HFFc6 (cell line): Measurements from ENCODE around the gene STXBP1. TPM values are rescaled to one million over a fixed set of nuclear protein-coding genes. Genes with fewer than 3 reads are reported as not detected.

ENCODE experiments used
- DNase-seq: peaks from one replicate; pipeline ENCODE4 v3.0.0-alpha.2; 2018
- H3K27ac Mint-ChIP-seq: 2 replicates; pipeline ENCODE4 v1.8.0; 2020; ENCODE audit warnings: mild to moderate bottlenecking, mixed read lengths
- H3K27me3 Mint-ChIP-seq: 2 replicates; pipeline ENCODE4 v1.8.0; 2021; ENCODE audit warnings: mild to moderate bottlenecking, moderate library complexity, mixed read lengths; ENCODE audit not compliant: insufficient read depth
- H3K36me3 Mint-ChIP-seq: 2 replicates; pipeline ENCODE4 v1.8.0; 2021; ENCODE audit warnings: low read depth, mixed read lengths
- H3K4me1 Mint-ChIP-seq: 2 replicates; pipeline ENCODE4 v1.8.0; 2020; ENCODE audit warnings: low read depth, mixed read lengths
- H3K4me3 Mint-ChIP-seq: 2 replicates; pipeline ENCODE4 v1.8.0; 2020; ENCODE audit warnings: mild to moderate bottlenecking, moderate library complexity, mixed read lengths
- H3K9me3 Mint-ChIP-seq: 2 replicates; pipeline ENCODE4 v1.8.0; 2020; ENCODE audit warnings: mild to moderate bottlenecking, mixed read lengths
- total RNA-seq, 6 experiments: library from RNA; stranded (reverse); fragmentation: NEBNext Ultra II Directional; extraction: Animal tissue kit (Norgen Biotek cat#: 25700); gene quantifications; 2 replicates in 1 of 6; 3 replicates in 5 of 6; pipeline ENCODE4 v1.2.3, GENCODE V29; 2021
- TF ChIP-seq, protein P1 (sequence below): fragments of 200-600 bp; sonication (generic); IDR thresholded peaks from 2 replicates; pipeline ENCODE4 v1.5.0; 2021; ENCODE audit warnings: antibody characterized with exemption, mild to moderate bottlenecking

The STXBP1 gene
- total RNA-seq, 6 experiments from 2014 or later = 61.9 to 90.7 (median 73.6) TPM

DNA sequence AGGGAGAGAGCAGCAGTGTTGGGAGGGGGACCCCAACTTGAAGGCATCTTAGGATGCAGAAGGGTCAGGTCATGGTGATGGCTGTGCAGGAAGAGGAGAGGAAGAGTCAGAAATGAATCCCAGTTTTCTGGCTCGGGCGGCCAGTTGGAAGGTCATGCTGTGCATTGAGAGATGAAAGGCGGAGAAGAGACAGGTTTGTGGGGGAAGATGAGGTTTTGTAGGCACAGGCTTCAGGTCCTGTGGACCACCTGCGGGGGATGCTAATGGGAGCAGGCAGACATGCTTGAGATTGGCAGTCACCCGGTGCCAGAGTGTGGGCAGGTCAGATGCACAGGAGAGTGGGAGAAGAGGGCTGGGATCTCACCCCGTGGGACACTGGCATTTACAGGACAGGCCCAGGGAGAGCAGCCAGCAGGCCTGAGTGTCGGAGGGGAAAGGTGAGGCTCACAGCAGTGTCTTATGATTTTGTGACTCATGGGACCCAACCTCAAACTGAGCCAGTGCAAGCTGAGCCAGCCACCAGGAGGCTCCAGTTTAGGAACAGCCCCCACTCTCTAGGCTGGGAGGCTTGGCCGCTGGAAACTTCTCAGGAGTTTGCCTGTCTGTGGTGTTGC lies 17.5 kb downstream of the STXBP1 start:
- H3K4me1 Mint-ChIP-seq = no peaks in the 10 kb centered on the region
- H3K4me3 Mint-ChIP-seq = no peak overlapping the region
- H3K27me3 Mint-ChIP-seq = no peaks in the 10 kb centered on the region
- TF ChIP-seq, protein P1, sequence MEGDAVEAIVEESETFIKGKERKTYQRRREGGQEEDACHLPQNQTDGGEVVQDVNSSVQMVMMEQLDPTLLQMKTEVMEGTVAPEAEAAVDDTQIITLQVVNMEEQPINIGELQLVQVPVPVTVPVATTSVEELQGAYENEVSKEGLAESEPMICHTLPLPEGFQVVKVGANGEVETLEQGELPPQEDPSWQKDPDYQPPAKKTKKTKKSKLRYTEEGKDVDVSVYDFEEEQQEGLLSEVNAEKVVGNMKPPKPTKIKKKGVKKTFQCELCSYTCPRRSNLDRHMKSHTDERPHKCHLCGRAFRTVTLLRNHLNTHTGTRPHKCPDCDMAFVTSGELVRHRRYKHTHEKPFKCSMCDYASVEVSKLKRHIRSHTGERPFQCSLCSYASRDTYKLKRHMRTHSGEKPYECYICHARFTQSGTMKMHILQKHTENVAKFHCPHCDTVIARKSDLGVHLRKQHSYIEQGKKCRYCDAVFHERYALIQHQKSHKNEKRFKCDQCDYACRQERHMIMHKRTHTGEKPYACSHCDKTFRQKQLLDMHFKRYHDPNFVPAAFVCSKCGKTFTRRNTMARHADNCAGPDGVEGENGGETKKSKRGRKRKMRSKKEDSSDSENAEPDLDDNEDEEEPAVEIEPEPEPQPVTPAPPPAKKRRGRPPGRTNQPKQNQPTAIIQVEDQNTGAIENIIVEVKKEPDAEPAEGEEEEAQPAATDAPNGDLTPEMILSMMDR = peak; percentile 14; the same call in 1 of the 2 replicates
- H3K36me3 Mint-ChIP-seq = no peaks in the 10 kb centered on the region
- no peak for DNase-seq
- H3K9me3 Mint-ChIP-seq = no peaks in the 10 kb centered on the region
- H3K27ac Mint-ChIP-seq = no peak overlapping the region

DNA sequence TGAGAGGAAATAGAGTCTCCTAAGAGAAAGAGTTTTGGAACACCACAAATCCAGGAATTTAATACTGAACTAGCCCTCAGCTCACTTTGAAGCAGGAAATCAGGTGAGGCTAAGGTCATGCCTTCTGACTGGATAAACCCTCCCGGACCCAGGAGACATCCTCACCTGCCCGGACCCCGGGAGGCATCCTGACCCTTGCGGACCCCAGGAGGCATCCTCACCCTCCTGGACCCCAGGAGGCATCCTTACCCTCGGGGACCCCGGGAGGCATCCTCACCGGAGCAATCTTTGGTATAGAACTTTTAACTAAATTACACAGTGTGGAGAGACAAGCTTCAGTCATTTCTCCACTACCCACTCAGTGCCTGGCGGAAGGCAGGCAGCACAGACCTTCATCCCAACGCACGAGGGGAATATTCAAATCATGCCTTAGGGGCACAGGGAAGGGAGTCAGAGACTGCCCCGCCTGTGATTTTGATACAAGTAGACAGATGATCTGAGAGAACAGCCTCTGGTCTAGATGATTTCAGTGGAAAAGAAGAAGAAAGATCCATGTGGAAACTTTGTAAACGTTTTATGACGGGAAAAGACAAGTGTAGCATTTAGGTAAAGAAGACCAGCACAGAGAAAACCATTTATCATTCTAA lies 21.3 kb downstream of the STXBP1 start:
- peaks cover 9% of the 10 kb centered on the region for H3K4me1 Mint-ChIP-seq
- H3K4me3 Mint-ChIP-seq = no peak overlapping the region
- no peak for DNase-seq
- no peak overlapping the region for H3K27ac Mint-ChIP-seq
- no peaks in the 10 kb centered on the region for H3K27me3 Mint-ChIP-seq
- no peaks in the 10 kb centered on the region for H3K36me3 Mint-ChIP-seq
- H3K9me3 Mint-ChIP-seq = no peaks in the 10 kb centered on the region
- TF ChIP-seq, protein P1 = no peak

DNA sequence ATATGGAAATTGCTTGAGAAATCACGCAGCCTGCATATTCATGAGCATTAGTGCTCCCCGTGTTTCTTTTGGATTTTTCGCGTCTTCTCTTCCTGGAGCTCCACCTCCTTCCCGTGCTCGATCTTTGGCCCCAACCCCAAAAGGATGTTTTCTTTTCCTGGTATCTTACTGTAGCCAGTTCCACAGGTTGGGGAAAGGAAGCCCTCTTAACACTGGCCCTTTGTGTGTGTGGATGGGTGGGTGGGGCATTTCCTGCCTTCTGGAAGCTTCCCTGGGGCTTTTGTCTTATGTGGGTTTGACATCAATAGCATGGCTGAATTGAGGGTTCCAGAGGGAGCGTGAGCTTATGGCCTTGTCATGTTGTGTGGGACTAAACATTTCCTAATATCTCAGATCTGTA lies 21.9 kb downstream of the STXBP1 start:
- TF ChIP-seq, protein P1 = no peak
- H3K9me3 Mint-ChIP-seq = no peaks in the 10 kb centered on the region
- H3K36me3 Mint-ChIP-seq = no peaks in the 10 kb centered on the region
- peaks cover 9% of the 10 kb centered on the region for H3K4me1 Mint-ChIP-seq
- DNase-seq = no peak
- no peak overlapping the region for H3K4me3 Mint-ChIP-seq
- H3K27me3 Mint-ChIP-seq = no peaks in the 10 kb centered on the region
- H3K27ac Mint-ChIP-seq = no peak overlapping the region

DNA sequence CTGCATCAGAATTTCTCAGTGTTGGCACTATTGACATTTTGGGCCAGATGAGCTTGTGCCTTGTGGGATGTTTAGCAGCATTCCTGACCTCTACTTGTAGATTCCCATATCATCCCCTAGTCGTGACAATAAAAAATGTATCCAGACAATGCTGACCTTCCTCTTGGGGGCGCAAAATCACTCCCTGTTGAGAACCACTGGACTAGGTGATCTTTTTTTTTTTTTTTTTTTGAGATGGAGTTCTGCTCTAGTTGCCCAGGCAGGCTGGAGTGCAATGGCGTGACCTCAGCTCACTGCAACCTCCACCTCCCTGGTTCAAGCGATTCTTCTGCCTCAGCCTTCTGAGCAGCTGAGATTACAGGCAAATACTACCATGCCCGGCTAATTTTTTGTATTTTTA lies 22.6 kb downstream of the STXBP1 start:
- Mint-ChIP-seq H3K4me1 (peaks cover 9% of the 10 kb centered on the region), H3K27ac (no peak overlapping the region), H3K36me3 (no peaks in the 10 kb centered on the region), H3K27me3 (no peaks in the 10 kb centered on the region), H3K9me3 (no peaks in the 10 kb centered on the region), H3K4me3 (no peak overlapping the region)
- TF ChIP-seq, protein P1 = peak; percentile 33; the same call in 1 of the 2 replicates
- DNase-seq = no peak

DNA sequence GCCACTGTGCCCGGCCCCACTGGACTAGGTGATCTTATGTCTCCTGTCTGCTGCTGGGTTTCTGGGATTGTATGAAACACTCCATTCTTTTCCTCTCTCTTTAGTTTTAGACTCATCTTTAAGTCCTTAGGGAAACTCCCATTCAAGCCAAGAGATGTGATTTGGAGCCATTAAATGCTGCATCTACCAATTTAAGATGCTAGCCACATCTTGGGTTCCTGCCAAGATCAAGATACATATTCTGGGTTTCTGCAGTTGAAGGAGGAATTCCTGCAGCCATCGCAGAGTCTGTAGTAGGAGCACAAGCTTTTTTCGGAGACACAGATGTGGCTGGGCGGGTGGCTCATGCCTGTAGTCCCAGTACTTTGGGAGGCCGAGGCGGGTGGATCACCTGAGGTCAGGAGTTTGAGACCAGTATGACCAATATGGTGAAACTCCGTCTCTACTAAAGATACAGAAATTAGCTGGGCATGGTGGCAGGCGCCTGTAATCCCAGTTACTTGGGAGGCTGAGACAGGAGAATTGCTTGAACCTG lies 23.2 kb downstream of the STXBP1 start:
- DNase-seq = no peak

More for the DNA sequence above, 23.2 kb downstream of the STXBP1 start:
- H3K36me3 Mint-ChIP-seq = no peaks in the 10 kb centered on the region
- no peak overlapping the region for H3K4me3 Mint-ChIP-seq
- H3K27me3 Mint-ChIP-seq = no peaks in the 10 kb centered on the region
- H3K27ac Mint-ChIP-seq = no peak overlapping the region
- H3K4me1 Mint-ChIP-seq = peaks cover 9% of the 10 kb centered on the region
- TF ChIP-seq, protein P1 = no peak
- no peaks in the 10 kb centered on the region for H3K9me3 Mint-ChIP-seq
